Neural cell (in vitro differentiated cells): ENCODE data around the gene SMG9. TPM values are rescaled to one million over a fixed set of nuclear protein-coding genes. Genes with fewer than 3 reads are reported as not detected.

Source experiments
- H2AFZ ChIP-seq: fragments of 200-600, 300-800 bp; sonication (generic), shearing (Covaris generic); 2 replicates; pipeline ENCODE4 v1.6.0; 2014; ENCODE audit warnings: low read depth, mild to moderate bottlenecking, antibody characterized with exemption, low read length, moderate library complexity
- H3F3A ChIP-seq: fragments of 200-600 bp; shearing (Covaris generic); 2 replicates; pipeline ENCODE4 v1.6.1; 2016; ENCODE audit warnings: mild to moderate bottlenecking, moderate library complexity, mixed read lengths, antibody characterized with exemption, low read length; ENCODE audit not compliant: insufficient read depth, poor library complexity, severe bottlenecking
- H3K27ac ChIP-seq: fragments of 200-600, 300-800 bp; sonication (generic), shearing (Covaris generic); 2 replicates; pipeline ENCODE4 v1.5.1; 2014; ENCODE audit warnings: mild to moderate bottlenecking, low read length, moderate library complexity
- H3K27me3 ChIP-seq: fragments of 300-800, 200-600 bp; sonication (generic), shearing (Covaris generic); 2 replicates; pipeline ENCODE4 v1.6.0; 2014; ENCODE audit warnings: mild to moderate bottlenecking, low read depth, low read length, moderate library complexity; ENCODE audit not compliant: insufficient read depth
- H3K36me3 ChIP-seq: fragments of 300-800, 200-600 bp; sonication (generic), shearing (Covaris generic); 2 replicates; pipeline ENCODE4 v1.5.1; 2014; ENCODE audit warnings: mild to moderate bottlenecking, antibody characterized with exemption, low read length, moderate library complexity; ENCODE audit not compliant: insufficient read depth
- H3K4me2 ChIP-seq: fragments of 300-800, 200-600 bp; sonication (generic), shearing (Covaris generic); 2 replicates; pipeline ENCODE4 v1.6.0; 2014; ENCODE audit warnings: mild to moderate bottlenecking, low read length
- H3K4me3 ChIP-seq: fragments of 300-800, 200-600 bp; sonication (generic), shearing (Covaris generic); 2 replicates; pipeline ENCODE4 v1.5.1; 2014; ENCODE audit warnings: mild to moderate bottlenecking, low read length, moderate library complexity
- H3K79me2 ChIP-seq: fragments of 200-600 bp; shearing (Covaris generic); replicated peaks from 2 replicates; pipeline ENCODE4 v1.6.0; 2014; ENCODE audit warnings: mild to moderate bottlenecking, low read length, moderate library complexity; ENCODE audit not compliant: insufficient read depth
- H3K9ac ChIP-seq: fragments of 300-800, 200-600 bp; sonication (generic), shearing (Covaris generic); 2 replicates; pipeline ENCODE4 v1.6.1; 2016; ENCODE audit warnings: mild to moderate bottlenecking, low read length, mixed read lengths
- H3K9me2 ChIP-seq: fragments of 200-600 bp; shearing (Covaris generic); 2 replicates; pipeline ENCODE4 v1.6.1; 2016; ENCODE audit warnings: mild to moderate bottlenecking, low read length, mixed read lengths; ENCODE audit not compliant: insufficient read depth
- H3K9me3 ChIP-seq: fragments of 200-600, 300-800 bp; sonication (generic), shearing (Covaris generic); 2 replicates; pipeline ENCODE4 v1.6.1; 2016; ENCODE audit warnings: mild to moderate bottlenecking, mixed run types, low read length, moderate library complexity, mixed read lengths
- H4K20me1 ChIP-seq: fragments of 200-600 bp; shearing (Covaris generic); 2 replicates; pipeline ENCODE4 v1.6.1; 2016; ENCODE audit warnings: mild to moderate bottlenecking, mixed run types; ENCODE audit not compliant: insufficient read depth
- CTCF ChIP-seq: fragments of 450-650 bp; IDR thresholded peaks from 2 replicates; pipeline ENCODE4 v1.5.1; 2014; ENCODE audit warnings: antibody characterized with exemption, mild to moderate bottlenecking, moderate library complexity; ENCODE audit not compliant: poor library complexity, severe bottlenecking
- EP300 ChIP-seq: fragments of 450-650 bp; conservative IDR thresholded peaks from 2 replicates; pipeline ENCODE4 v1.6.1; 2014; ENCODE audit warnings: antibody characterized with exemption, mild to moderate bottlenecking, moderate library complexity; ENCODE audit not compliant: poor library complexity, severe bottlenecking
- EZH2 ChIP-seq: fragments of 200-600, 300-800 bp; shearing (Covaris generic), sonication (generic); IDR thresholded peaks from 2 replicates; pipeline ENCODE4 v1.6.1; 2014; ENCODE audit warnings: antibody characterized with exemption, low read length, borderline replicate concordance, mild to moderate bottlenecking; ENCODE audit not compliant: insufficient read depth, poor library complexity, severe bottlenecking
- MXI1 ChIP-seq: fragments of 450-650 bp; conservative IDR thresholded peaks from 2 replicates; pipeline ENCODE4 v1.6.1; 2014; ENCODE audit warnings: antibody characterized with exemption, mild to moderate bottlenecking; ENCODE audit not compliant: poor library complexity, severe bottlenecking
- POLR2AphosphoS5 ChIP-seq: IDR thresholded peaks from 2 replicates; pipeline ENCODE4 v1.6.1; 2012
- RAD21 ChIP-seq: fragments of 450-650 bp; conservative IDR thresholded peaks from 2 replicates; pipeline ENCODE4 v1.6.1; 2014; ENCODE audit warnings: antibody characterized with exemption, mild to moderate bottlenecking, moderate library complexity
- REST ChIP-seq: IDR thresholded peaks from 2 replicates; pipeline ENCODE4 v1.6.1; 2012; ENCODE audit warnings: borderline replicate concordance
- SMC3 ChIP-seq: fragments of 450-650 bp; conservative IDR thresholded peaks from 2 replicates; pipeline ENCODE4 v1.6.1; 2014; ENCODE audit warnings: antibody characterized with exemption, mild to moderate bottlenecking, moderate library complexity; ENCODE audit not compliant: poor library complexity
- TAF1 ChIP-seq: IDR thresholded peaks from 2 replicates; pipeline ENCODE4 v1.6.1; 2012; ENCODE audit warnings: low read depth
- polyA plus RNA-seq: library from polyadenylated mRNA; depleted of rRNA; stranded (reverse); fragments of >200 nt; gene quantifications from 2 replicates; pipeline ENCODE4 v1.2.3, GENCODE V29; 2014

The SMG9 gene
- polyA plus RNA-seq, 1 donor from 2014 or later = 33.0 TPM

GRCh38 chr19:43735013-43735412 is 19.7 kb downstream of the SMG9 start:
- Histone ChIP-seq H3K4me2 (no peak overlapping the region), H3K9me3 (no peaks in the 10 kb centered on the region), H3K27me3 (no peaks in the 10 kb centered on the region), H4K20me1 (no peaks in the 10 kb centered on the region), H3K4me3 (no peak overlapping the region), H3K27ac (no peak overlapping the region), H3F3A (no peaks in the 10 kb centered on the region), H3K9ac (no peak overlapping the region), H2AFZ (no peak overlapping the region), H3K79me2 (no peaks in the 10 kb centered on the region), H3K36me3 (peaks cover 6% of the 10 kb centered on the region), H3K9me2 (no peaks in the 10 kb centered on the region)
- TF ChIP-seq EP300 (no peak), RAD21 (no peak), REST (no peak), TAF1 (no peak), SMC3 (no peak), POLR2AphosphoS5 (no peak), CTCF (no peak), EZH2 (no peak), MXI1 (no peak)

- no peak overlapping the region for H2AFZ ChIP-seq
- peaks cover 6% of the 10 kb centered on the region for H3K36me3 ChIP-seq
- H3K4me2 ChIP-seq = no peak overlapping the region
- H3K9ac ChIP-seq = no peak overlapping the region
- TF ChIP-seq REST (no peak), SMC3 (no peak), POLR2AphosphoS5 (no peak), CTCF (no peak), RAD21 (no peak), EP300 (no peak), MXI1 (no peak), TAF1 (no peak), EZH2 (no peak)
- no peaks in the 10 kb centered on the region for H3K27me3 ChIP-seq
- H3K9me2 ChIP-seq = no peaks in the 10 kb centered on the region
- no peaks in the 10 kb centered on the region for H3F3A ChIP-seq
- no peak overlapping the region for H3K4me3 ChIP-seq
- no peaks in the 10 kb centered on the region for H3K9me3 ChIP-seq
- H3K79me2 ChIP-seq = no peaks in the 10 kb centered on the region
- no peaks in the 10 kb centered on the region for H4K20me1 ChIP-seq
- no peak overlapping the region for H3K27ac ChIP-seq
Measured at GRCh38 chr19:43731846-43732245, 22.9 kb downstream of the SMG9 start.
